GM12873 (cell line): ENCODE results near the gene REPS2.

Source experiments
- CTCF ChIP-seq: IDR thresholded peaks from 2 replicates; pipeline ENCODE4 v1.5.1; 2012; ENCODE audit warnings: low read depth, mild to moderate bottlenecking, moderate library complexity, low read length, control low read depth; ENCODE audit not compliant: insufficient read depth; ENCODE audit errors: missing control alignments

Gene REPS2

GRCh38 chrX:16981209-16981608, 34.8 kb downstream of the REPS2 start:
- no peak for TF ChIP-seq CTCF

- TF ChIP-seq CTCF, result no peak
Observed at GRCh38 chrX:16981980-16982379, 35.5 kb downstream of the REPS2 start.

- no peak for TF ChIP-seq CTCF
Observed at GRCh38 chrX:16983051-16983450, 36.6 kb downstream of the REPS2 start.

GRCh38 chrX:16985286-16985685, 38.8 kb downstream of the REPS2 start:
- TF ChIP-seq CTCF, result no peak

GRCh38 chrX:16986169-16986568, 39.7 kb downstream of the REPS2 start:
- no peak for TF ChIP-seq CTCF

- no peak for TF ChIP-seq CTCF
Observed at GRCh38 chrX:16989750-16990149, 43.3 kb downstream of the REPS2 start.

- TF ChIP-seq CTCF, result no peak
Observed at GRCh38 chrX:16990839-16991238, 44.4 kb downstream of the REPS2 start.
